ENCODE measurements around the gene CMTM4. TPM values are rescaled to one million over a fixed set of nuclear protein-coding genes. Genes with fewer than 3 reads are reported as not detected.

The CMTM4 gene
- total RNA-seq, 4 donors from 2014 or later = 13.7 to 24.0 (median 15.8) TPM

GRCh38 chr16:66653581-66654350, 42.8 kb downstream of the CMTM4 start:
- H3K27me3 ChIP-seq = no peaks in the 10 kb centered on the region
- DNase-seq = no peak
- no peaks in the 10 kb centered on the region for H3K9me3 ChIP-seq
- TF ChIP-seq CTCF (IDR thresholded peaks at IDR 0.05) (no peak), POLR2A (IDR thresholded peaks at IDR 0.05) (no peak)
- peaks cover 7 to 68% (median 13%) of the 10 kb centered on the region in 3 donors for H3K4me1 ChIP-seq
- intact Hi-C loops (cut with DNase I) = no loop called here
- H3K27ac ChIP-seq = no peak overlapping the region
- H3K36me3 ChIP-seq = no peaks in the 10 kb centered on the region
- WGBS, 2 donors = 38 to 58% methylated on average over 6 of the region's 6 CpGs
- no peak overlapping the region for H3K4me3 ChIP-seq

DNA sequence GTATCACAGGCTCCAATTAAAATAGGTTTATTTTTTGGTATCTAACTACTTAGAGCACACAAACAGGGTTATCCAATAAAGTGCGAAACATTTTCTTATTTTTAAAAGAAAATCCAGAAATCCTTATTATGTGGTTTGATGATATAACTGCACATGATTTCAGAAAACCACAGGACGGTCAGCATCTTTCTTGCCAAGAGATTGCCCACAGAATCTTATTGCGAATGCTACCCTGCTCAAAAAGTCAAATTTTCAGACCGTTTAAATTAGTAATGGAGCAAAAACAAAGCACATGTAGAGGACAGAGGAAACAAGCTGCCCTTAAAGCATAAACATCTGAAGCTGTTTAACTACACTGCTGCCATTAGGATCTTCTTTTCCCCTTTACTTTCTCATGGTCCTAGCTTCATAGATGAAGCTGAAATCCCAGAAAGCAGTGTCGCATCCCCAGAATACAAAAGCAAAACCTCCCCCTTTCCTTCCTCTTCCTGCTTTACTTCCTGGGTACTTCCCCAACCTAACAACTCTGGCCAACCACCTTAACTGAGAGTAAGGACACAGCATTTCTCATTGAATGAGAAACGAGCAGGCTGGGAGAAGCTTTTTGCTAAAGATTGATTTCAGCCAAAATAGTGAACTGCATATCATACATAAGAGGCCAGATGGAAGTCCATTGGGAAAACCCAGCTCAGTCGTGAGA, 43.7 kb downstream of the CMTM4 start:
- no peak for TF ChIP-seq CTCF (IDR thresholded peaks at IDR 0.05)
- no peak for TF ChIP-seq POLR2A (IDR thresholded peaks at IDR 0.05)
- Histone ChIP-seq H3K4me1 (peaks cover 7 to 61% (median 13%) of the 10 kb centered on the region in 3 donors), H3K27ac (no peak overlapping the region), H3K36me3 (no peaks in the 10 kb centered on the region), H3K9me3 (no peaks in the 10 kb centered on the region), H3K27me3 (no peaks in the 10 kb centered on the region), H3K4me3 (no peak overlapping the region)
- DNase-seq = no peak
- intact Hi-C loops (cut with DNase I) = no loop called here
- WGBS, 2 donors = 61 to 66% methylated on average over 6 to 7 of the region's 7 CpGs

- intact Hi-C loops (cut with DNase I) = no loop called here
- H3K36me3 ChIP-seq = no peaks in the 10 kb centered on the region
- H3K4me3 ChIP-seq = no peak overlapping the region
- no peaks in the 10 kb centered on the region for H3K27me3 ChIP-seq
- 89 to 90% methylated on average over 6 of the region's 6 CpGs for WGBS, 2 donors
- H3K9me3 ChIP-seq = no peaks in the 10 kb centered on the region
- no peak overlapping the region for H3K27ac ChIP-seq
- DNase-seq = no peak
- TF ChIP-seq POLR2A (IDR thresholded peaks at IDR 0.05) (no peak), CTCF (IDR thresholded peaks at IDR 0.05) (no peak)
- peaks cover 7 to 61% (median 13%) of the 10 kb centered on the region in 3 donors for H3K4me1 ChIP-seq
Measured at GRCh38 chr16:66651965-66652364, 44.6 kb downstream of the CMTM4 start.

GRCh38 chr16:66651474-66651765, 45.1 kb downstream of the CMTM4 start:
- WGBS, 2 donors = 51 to 100% methylated on average over 2 of the region's 2 CpGs
- no peak for DNase-seq
- intact Hi-C loops (cut with DNase I) = no loop called here
- no peak overlapping the region for H3K27ac ChIP-seq
- H3K4me3 ChIP-seq = peak overlapping the region in 1 of 4 donors; percentile 36
- no peaks in the 10 kb centered on the region for H3K27me3 ChIP-seq
- no peaks in the 10 kb centered on the region for H3K9me3 ChIP-seq
- peaks cover 7 to 61% (median 13%) of the 10 kb centered on the region in 3 donors for H3K4me1 ChIP-seq
- TF ChIP-seq CTCF (IDR thresholded peaks at IDR 0.05) (no peak), POLR2A (IDR thresholded peaks at IDR 0.05) (no peak)
- H3K36me3 ChIP-seq = no peaks in the 10 kb centered on the region

DNA sequence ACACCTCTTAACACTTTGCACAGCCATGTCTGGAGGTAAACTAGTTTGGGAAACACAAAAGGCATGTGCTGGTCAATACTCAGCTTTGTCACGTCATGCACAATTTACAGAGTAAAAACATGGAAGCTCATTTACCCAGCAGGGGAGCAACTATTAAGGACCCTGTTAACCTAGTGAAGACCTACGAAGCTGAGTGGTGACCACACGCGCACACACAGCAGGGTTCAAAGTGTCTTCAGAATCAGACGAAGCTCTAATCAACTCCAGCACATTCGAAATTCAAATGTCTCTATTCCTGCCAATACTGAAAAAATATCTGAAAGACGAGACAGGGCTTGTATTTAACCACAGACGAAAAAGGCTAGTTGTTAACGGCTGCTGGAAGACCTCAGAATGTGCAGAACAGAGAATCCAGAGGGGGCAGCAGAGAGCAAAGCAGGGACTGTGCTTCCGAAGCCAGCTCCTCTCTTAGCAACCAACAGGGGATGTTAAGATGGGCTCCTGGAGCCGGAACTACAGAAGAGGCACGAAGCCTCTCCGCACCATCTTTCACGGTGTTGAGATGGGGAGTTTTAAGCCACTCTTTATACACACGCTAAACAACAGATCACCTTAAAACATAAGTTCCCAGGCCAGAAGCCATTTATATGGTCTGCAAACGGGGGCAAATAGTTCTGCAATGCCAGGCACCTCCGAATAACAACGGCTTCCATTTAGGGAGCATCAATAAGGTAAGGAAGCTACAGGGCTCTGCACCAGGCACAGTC, 45.7 kb downstream of the CMTM4 start:
- DNase-seq = no peak
- H3K36me3 ChIP-seq = no peaks in the 10 kb centered on the region
- no peaks in the 10 kb centered on the region for H3K27me3 ChIP-seq
- intact Hi-C loops (cut with DNase I) = no loop called here
- TF ChIP-seq CTCF (IDR thresholded peaks at IDR 0.05) = peak; percentile 75 to 95 (median 88)
- no peak for TF ChIP-seq POLR2A (IDR thresholded peaks at IDR 0.05)
- 13 to 15% methylated on average over 15 to 18 of the region's 18 CpGs for WGBS, 2 donors
- H3K4me3 ChIP-seq = peak overlapping the region in 1 of 4 donors; percentile 36
- peak overlapping the region in 3 of 4 donors; percentile 36 to 62 (median 39) for H3K27ac ChIP-seq
- H3K9me3 ChIP-seq = no peaks in the 10 kb centered on the region
- H3K4me1 ChIP-seq = peaks cover 7 to 61% (median 13%) of the 10 kb centered on the region in 3 donors

All from esophagus squamous epithelium (tissue), 5 donors.